Endothelial cell of umbilical vein (primary cell): ENCODE results near the gene SH3BP1. TPM values are rescaled to one million over a fixed set of nuclear protein-coding genes. Genes with fewer than 3 reads are reported as not detected.

Source experiments
- BruUV-seq: library from RNA; stranded (reverse); fragments of 400-500 nt; replicated peaks from 2 replicates; lab custom pipeline; 2021; lab: Mats Ljungman, UMichigan
- CTCF ChIA-PET: fragments of 300-600, 350-600 bp; sonication (Branson Sonifier 250); formaldehyde crosslinking; loops from one replicate; lab custom pipeline; 2021; ENCODE audit warnings: antibody characterized with exemption, inconsistent platforms; lab: Charles Lee
- POLR2A ChIA-PET: fragments of 300-600, 350-600 bp; sonication (Branson Sonifier 250); formaldehyde crosslinking; loops from one replicate; lab custom pipeline; 2021; ENCODE audit warnings: antibody characterized with exemption, inconsistent platforms; lab: Charles Lee
- DNase-seq: peaks from one replicate; pipeline ENCODE4 v3.0.0-alpha.2; 2011; ENCODE audit warnings: low read depth, low spot score
- FAIRE-seq: peaks from 2 replicates; lab custom pipeline; 2011; peaks lifted over from hg19 to GRCh38; lab: Jason Lieb, UNC
- H2AFZ ChIP-seq: 2 replicates; pipeline ENCODE4 v1.6.0; 2012; ENCODE audit warnings: low read depth, low read length, control low read depth, inconsistent platforms
- H3K27ac ChIP-seq: 2 replicates; pipeline ENCODE4 v1.5.1; 2011; ENCODE audit warnings: low read depth, mild to moderate bottlenecking, control low read depth, low read length, moderate library complexity; ENCODE audit not compliant: insufficient read depth
- H3K27me3 ChIP-seq, 2 experiments: 2 replicates each; pipeline versions ENCODE4 v1.6.0 to v1.6.1; 2011; ENCODE audit warnings: low read length in 2 of 2, mixed read lengths in 1 of 2; ENCODE audit not compliant: control insufficient read depth in 2 of 2, insufficient read depth in 2 of 2
- H3K36me3 ChIP-seq, 2 experiments: 2 replicates in 1 of 2; 3 replicates in 1 of 2; pipeline ENCODE4 v1.5.1; 2011; ENCODE audit warnings: low read length in 2 of 2, mild to moderate bottlenecking in 1 of 2, moderate library complexity in 1 of 2; ENCODE audit not compliant: control insufficient read depth in 2 of 2, insufficient read depth in 2 of 2; ENCODE audit errors: extremely low read depth in 1 of 2
- H3K4me1 ChIP-seq: 3 replicates; pipeline ENCODE4 v1.5.1; 2011; ENCODE audit warnings: mild to moderate bottlenecking, low read length; ENCODE audit not compliant: control insufficient read depth, insufficient read depth; ENCODE audit errors: extremely low read depth
- H3K4me2 ChIP-seq: 2 replicates; pipeline ENCODE4 v1.6.1; 2011; ENCODE audit warnings: low read length, control low read depth, mixed read lengths; ENCODE audit not compliant: insufficient read depth
- H3K4me3 ChIP-seq, 3 experiments: fragments of 200-600 bp in 1 of 3; sonication (generic), shearing (Covaris generic) in 1 of 3; replicated peaks in 1 of 3; 2 replicates each; pipeline ENCODE4 v1.5.1; 2011 to 2016; ENCODE audit warnings: control low read depth in 3 of 3, low read length in 3 of 3, mild to moderate bottlenecking in 2 of 3, inconsistent platforms in 1 of 3, low read depth in 1 of 3, moderate library complexity in 1 of 3; ENCODE audit not compliant: insufficient read depth in 1 of 3
- H3K79me2 ChIP-seq: 2 replicates; pipeline ENCODE4 v1.6.0; 2012; ENCODE audit warnings: low read length, inconsistent platforms; ENCODE audit not compliant: control insufficient read depth, insufficient read depth
- H3K9ac ChIP-seq: replicated peaks from 2 replicates; pipeline ENCODE3; 2011; ENCODE audit warnings: low read length, control low read depth; ENCODE audit not compliant: insufficient read depth; ENCODE audit errors: extremely low read depth
- H3K9me1 ChIP-seq: replicated peaks from 3 replicates; pipeline ENCODE4 v1.6.0; 2011; ENCODE audit warnings: mild to moderate bottlenecking, low read length; ENCODE audit not compliant: control insufficient read depth, insufficient read depth; ENCODE audit errors: extremely low read depth
- H3K9me3 ChIP-seq: replicated peaks from 2 replicates; pipeline ENCODE4 v1.5.1; 2012; ENCODE audit warnings: low read length, inconsistent platforms; ENCODE audit not compliant: control insufficient read depth, insufficient read depth
- H4K20me1 ChIP-seq: replicated peaks from 2 replicates; pipeline ENCODE3; 2011; ENCODE audit warnings: mild to moderate bottlenecking, low read length; ENCODE audit not compliant: control insufficient read depth, insufficient read depth; ENCODE audit errors: extremely low read depth
- CTCF ChIP-seq, 2 donors: IDR thresholded peaks; 1 replicate in 1 of 2; 2 replicates in 1 of 2; pipeline ENCODE4 v1.5.1; 2011; ENCODE audit warnings: low read length in 2 of 2, mild to moderate bottlenecking in 2 of 2, moderate library complexity in 2 of 2, control low read depth in 1 of 2, inconsistent platforms in 1 of 2, low read depth in 1 of 2; ENCODE audit not compliant: insufficient read depth in 1 of 2; ENCODE audit errors: extremely low read depth in 1 of 2
- EZH2 ChIP-seq: IDR thresholded peaks from 2 replicates; pipeline ENCODE4 v1.6.1; 2012; ENCODE audit warnings: borderline replicate concordance, low read depth, mild to moderate bottlenecking, moderate library complexity, low read length, inconsistent platforms; ENCODE audit not compliant: severe bottlenecking
- FOS ChIP-seq: IDR thresholded peaks from 2 replicates; pipeline ENCODE4 v1.6.1; 2011; ENCODE audit warnings: mild to moderate bottlenecking, low read length, moderate library complexity, borderline replicate concordance; ENCODE audit not compliant: insufficient read depth
- GATA2 ChIP-seq: IDR thresholded peaks from 2 replicates; pipeline ENCODE4 v1.7.0; 2011; ENCODE audit warnings: low read depth, mild to moderate bottlenecking, moderate library complexity, mixed read lengths, low read length; ENCODE audit not compliant: insufficient read length, insufficient read depth
- JUN ChIP-seq: IDR thresholded peaks from 2 replicates; pipeline ENCODE4 v1.6.1; 2011; ENCODE audit warnings: borderline replicate concordance, low read depth; ENCODE audit not compliant: insufficient read length, insufficient read depth
- MAX ChIP-seq: IDR thresholded peaks from 2 replicates; pipeline ENCODE4 v1.6.1; 2011; ENCODE audit not compliant: insufficient read depth, insufficient read length
- MYC ChIP-seq: IDR thresholded peaks from one replicate; pipeline ENCODE4 v1.6.1; 2011; ENCODE audit warnings: mild to moderate bottlenecking, low read depth, low read length
- POLR2A ChIP-seq: IDR thresholded peaks from 2 replicates; pipeline ENCODE4 v1.6.1; 2012; ENCODE audit warnings: low read depth, mild to moderate bottlenecking, control low read depth, low read length
- POLR2AphosphoS5 ChIP-seq: IDR thresholded peaks from 2 replicates; pipeline ENCODE4 v1.6.1; 2012; ENCODE audit warnings: low read depth, mild to moderate bottlenecking, control low read depth, low read length, moderate library complexity; ENCODE audit not compliant: insufficient read depth
- dilution Hi-C: fragments of 300-500 bp; cut with MboI; formaldehyde crosslinking; loops from one replicate; pipeline ENCODE4 v1.15.0; 2019; ENCODE audit warnings: low sequenced_read_pairs; ENCODE audit not compliant: extremely low pct_ligation_motif_present
- intact Hi-C: fragments of 100-400 bp; cut with micrococcal nuclease; formaldehyde crosslinking; loops from one replicate; pipeline ENCODE4 v1.10.0; 2022
- polyA plus RNA-seq, 4 experiments: library from polyadenylated mRNA; depleted of rRNA in 3 of 4; stranded (reverse) in 3 of 4; unstranded in 1 of 4; fragments of >200 nt; gene quantifications; 2 replicates each; pipeline versions ENCODE4 v1.2.1 to v1.2.3, GENCODE V29; 2011 to 2012; ENCODE audit warnings: missing spikeins in 1 of 4
- total RNA-seq: library from RNA; stranded (reverse); gene quantifications from 2 replicates; pipeline ENCODE4 v1.2.3, GENCODE V29; 2021

The SH3BP1 gene
- total and polyA plus RNA-seq, 2 donors (not counting 3 experiments of a cell fraction or from before 2014, with no cell fraction given), result 2.3 to 4.3 TPM

- Histone ChIP-seq H3K79me2 (no peaks in the 10 kb centered on the region), H3K9ac (no peak overlapping the region), H3K27me3 (no peaks in the 10 kb centered on the region), H3K9me1 (no peaks in the 10 kb centered on the region), H2AFZ (no peak overlapping the region), H3K9me3 (no peaks in the 10 kb centered on the region), H3K4me3 (no peak overlapping the region), H4K20me1 (no peaks in the 10 kb centered on the region), H3K27ac (no peak overlapping the region), H3K36me3 (no peaks in the 10 kb centered on the region), H3K4me1 (peaks cover 2% of the 10 kb centered on the region), H3K4me2 (no peak overlapping the region)
- no peak for FAIRE-seq
- no peak for DNase-seq
- no peak for TF ChIP-seq MYC
- TF ChIP-seq MAX, result no peak
- no peak for TF ChIP-seq FOS
- TF ChIP-seq POLR2A, result no peak
- TF ChIP-seq CTCF (IDR thresholded peaks at IDR 0.05; ENCODE audit: extremely low read depth in 1 of 2, insufficient read depth in 1 of 2, low read depth in 1 of 2, low read length in 2 of 2), result no peak
- TF ChIP-seq GATA2, result no peak
- no peak for TF ChIP-seq POLR2AphosphoS5
- TF ChIP-seq EZH2, result no peak
- TF ChIP-seq JUN, result no peak
- dilution Hi-C loops, result no loop called here
- CTCF ChIA-PET, result interaction anchor here (0.7 to 5.1 kb wide), 9 partner anchors 7 to 152 kb away, joined by 3 to 307 read pairs (median 48); partner anchors contain the start of genes LGALS1, NOL12 and PDXP
- BruUV-seq, result no TSS peak
- intact Hi-C loops, result no loop called here
- POLR2A ChIA-PET, result no interaction called here
Measured at GRCh38 chr22:37640591-37641560, 1.4 kb downstream of the SH3BP1 start.
